ENCODE measurements around the gene HNRNPF.

HNRNPF gene

DNA sequence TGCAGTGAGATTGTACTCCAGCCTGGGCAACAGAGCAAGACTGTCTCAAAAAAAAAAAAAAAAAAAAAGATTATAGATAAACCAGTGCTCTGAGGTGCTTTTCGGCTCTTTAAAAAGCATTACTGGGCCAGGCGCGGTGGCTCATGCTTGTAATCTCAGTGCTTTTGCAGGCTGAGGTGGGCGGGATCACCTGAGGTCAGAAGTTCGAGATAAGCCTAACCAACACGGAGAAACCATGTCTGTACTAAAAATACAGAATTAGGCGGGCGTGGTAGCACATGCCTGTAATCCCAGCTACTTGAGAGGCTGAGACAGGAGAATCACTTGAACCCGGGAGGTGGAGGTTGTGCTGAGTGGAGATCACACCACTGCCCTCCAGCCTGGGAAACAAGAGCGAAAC lies 6.6 kb upstream of the HNRNPF start:
- in situ Hi-C loops (cut with HindIII; ENCODE audit: low pct_ligation_motif_present, low sequenced_read_pairs): no loop called here
- H3K4me3 ChIP-seq (ENCODE audit: low read depth, low read length): no peak overlapping the region
- no peaks in the 10 kb centered on the region for H3K27me3 ChIP-seq (replicated peaks)
- no peak for DNase-seq
- H3K27ac ChIP-seq: no peak overlapping the region
- H3K36me3 ChIP-seq (replicated peaks): no peaks in the 10 kb centered on the region
- TF ChIP-seq, protein P1, sequence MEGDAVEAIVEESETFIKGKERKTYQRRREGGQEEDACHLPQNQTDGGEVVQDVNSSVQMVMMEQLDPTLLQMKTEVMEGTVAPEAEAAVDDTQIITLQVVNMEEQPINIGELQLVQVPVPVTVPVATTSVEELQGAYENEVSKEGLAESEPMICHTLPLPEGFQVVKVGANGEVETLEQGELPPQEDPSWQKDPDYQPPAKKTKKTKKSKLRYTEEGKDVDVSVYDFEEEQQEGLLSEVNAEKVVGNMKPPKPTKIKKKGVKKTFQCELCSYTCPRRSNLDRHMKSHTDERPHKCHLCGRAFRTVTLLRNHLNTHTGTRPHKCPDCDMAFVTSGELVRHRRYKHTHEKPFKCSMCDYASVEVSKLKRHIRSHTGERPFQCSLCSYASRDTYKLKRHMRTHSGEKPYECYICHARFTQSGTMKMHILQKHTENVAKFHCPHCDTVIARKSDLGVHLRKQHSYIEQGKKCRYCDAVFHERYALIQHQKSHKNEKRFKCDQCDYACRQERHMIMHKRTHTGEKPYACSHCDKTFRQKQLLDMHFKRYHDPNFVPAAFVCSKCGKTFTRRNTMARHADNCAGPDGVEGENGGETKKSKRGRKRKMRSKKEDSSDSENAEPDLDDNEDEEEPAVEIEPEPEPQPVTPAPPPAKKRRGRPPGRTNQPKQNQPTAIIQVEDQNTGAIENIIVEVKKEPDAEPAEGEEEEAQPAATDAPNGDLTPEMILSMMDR (IDR thresholded peaks at IDR 0.05; ENCODE audit: low read depth, low read length, missing control alignments): no peak

- no peaks in the 10 kb centered on the region for H3K27me3 ChIP-seq (replicated peaks)
- no peak overlapping the region for H3K27ac ChIP-seq
- no peaks in the 10 kb centered on the region for H3K36me3 ChIP-seq (replicated peaks)
- in situ Hi-C loops (cut with HindIII; ENCODE audit: low pct_ligation_motif_present, low sequenced_read_pairs): no loop called here
- no peak for DNase-seq
- TF ChIP-seq, protein P1 (IDR thresholded peaks at IDR 0.05; ENCODE audit: low read depth, low read length, missing control alignments): no peak
- no peak overlapping the region for H3K4me3 ChIP-seq (ENCODE audit: low read depth, low read length)
These were observed 2.5 kb upstream of the HNRNPF start for GRCh38 chr10:43411536-43411935.

- no peak overlapping the region for H3K4me3 ChIP-seq (ENCODE audit: low read depth, low read length)
- no peak for DNase-seq
- in situ Hi-C loops (cut with HindIII; ENCODE audit: low pct_ligation_motif_present, low sequenced_read_pairs): no loop called here
- H3K27me3 ChIP-seq (replicated peaks): no peaks in the 10 kb centered on the region
- TF ChIP-seq, protein P1 (IDR thresholded peaks at IDR 0.05; ENCODE audit: low read depth, low read length, missing control alignments): no peak
- H3K36me3 ChIP-seq (replicated peaks): no peaks in the 10 kb centered on the region
- H3K27ac ChIP-seq: no peak overlapping the region
These were observed 1.4 kb upstream of the HNRNPF start for GRCh38 chr10:43410345-43410744.

DNA sequence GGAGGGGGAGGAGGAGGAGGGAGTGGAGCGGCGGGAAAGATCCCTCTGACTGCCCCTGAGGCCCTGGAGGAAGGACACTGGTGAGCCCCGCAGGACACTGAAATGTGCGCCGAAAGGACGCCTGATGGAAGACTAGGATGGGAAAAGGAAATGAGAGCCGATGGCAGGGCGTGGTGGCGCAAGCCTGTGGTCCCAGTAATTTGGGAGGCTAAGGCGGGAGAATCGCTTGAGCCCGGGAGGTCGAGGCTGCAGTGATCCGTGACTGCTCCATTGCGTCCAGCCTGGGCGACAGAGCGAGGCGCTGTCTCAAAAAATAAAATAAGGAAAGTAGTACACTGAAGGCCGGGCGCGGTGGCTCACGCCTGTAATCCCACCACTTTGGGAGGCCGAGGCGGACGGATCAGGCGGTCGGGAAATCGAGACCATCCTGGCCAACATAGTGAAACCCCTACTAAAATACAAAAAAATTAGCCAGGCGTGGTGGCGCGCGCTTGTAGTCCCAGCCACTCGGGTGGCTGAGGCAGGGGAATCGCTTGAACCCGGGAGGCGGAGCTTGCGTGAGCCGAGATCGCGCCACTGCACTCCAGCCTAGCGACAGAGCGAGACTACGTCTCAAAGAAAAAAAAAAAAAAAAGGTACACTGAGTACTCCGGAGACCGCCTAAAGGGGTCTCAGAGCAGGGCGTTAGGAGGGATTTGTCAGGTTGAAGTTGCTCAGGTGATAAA lies 561 bp upstream of the HNRNPF start:
- peak overlapping the region; percentile 66 for H3K4me3 ChIP-seq (ENCODE audit: low read depth, low read length)
- TF ChIP-seq, protein P1 (IDR thresholded peaks at IDR 0.05; ENCODE audit: low read depth, low read length, missing control alignments): no peak
- H3K36me3 ChIP-seq (replicated peaks): no peaks in the 10 kb centered on the region
- in situ Hi-C loops (cut with HindIII; ENCODE audit: low pct_ligation_motif_present, low sequenced_read_pairs): no loop called here
- peak overlapping the region; percentile 96 for H3K27ac ChIP-seq
- DNase-seq: peak; percentile 22
- H3K27me3 ChIP-seq (replicated peaks): no peaks in the 10 kb centered on the region

- no peak for DNase-seq
- TF ChIP-seq, protein P1 (IDR thresholded peaks at IDR 0.05; ENCODE audit: low read depth, low read length, missing control alignments): no peak
- Histone ChIP-seq H3K27ac (peak overlapping the region; percentile 96), H3K4me3 (ENCODE audit: low read depth, low read length) (peak overlapping the region; percentile 79), H3K36me3 (replicated peaks) (no peaks in the 10 kb centered on the region), H3K27me3 (replicated peaks) (no peaks in the 10 kb centered on the region)
- in situ Hi-C loops (cut with HindIII; ENCODE audit: low pct_ligation_motif_present, low sequenced_read_pairs): no loop called here
These were observed 666 bp downstream of the HNRNPF start for GRCh38 chr10:43408331-43408709.
